ENCODE measurements around the gene PTGER3. TPM values are rescaled to one million over a fixed set of nuclear protein-coding genes. Genes with fewer than 3 reads are reported as not detected.

PTGER3 gene
- total RNA-seq, 1 donor from 2014 or later: under 0.01 TPM

- Histone ChIP-seq H3K4me3 (ENCODE audit: low read depth, low read length) (no peak overlapping the region), H3K27me3 (ENCODE audit: control insufficient read depth, insufficient read depth, low read length) (no peaks in the 10 kb centered on the region), H3K36me3 (ENCODE audit: control insufficient read depth, insufficient read depth, low read length) (no peaks in the 10 kb centered on the region)
- FAIRE-seq: no peak
- TF ChIP-seq, protein P1, sequence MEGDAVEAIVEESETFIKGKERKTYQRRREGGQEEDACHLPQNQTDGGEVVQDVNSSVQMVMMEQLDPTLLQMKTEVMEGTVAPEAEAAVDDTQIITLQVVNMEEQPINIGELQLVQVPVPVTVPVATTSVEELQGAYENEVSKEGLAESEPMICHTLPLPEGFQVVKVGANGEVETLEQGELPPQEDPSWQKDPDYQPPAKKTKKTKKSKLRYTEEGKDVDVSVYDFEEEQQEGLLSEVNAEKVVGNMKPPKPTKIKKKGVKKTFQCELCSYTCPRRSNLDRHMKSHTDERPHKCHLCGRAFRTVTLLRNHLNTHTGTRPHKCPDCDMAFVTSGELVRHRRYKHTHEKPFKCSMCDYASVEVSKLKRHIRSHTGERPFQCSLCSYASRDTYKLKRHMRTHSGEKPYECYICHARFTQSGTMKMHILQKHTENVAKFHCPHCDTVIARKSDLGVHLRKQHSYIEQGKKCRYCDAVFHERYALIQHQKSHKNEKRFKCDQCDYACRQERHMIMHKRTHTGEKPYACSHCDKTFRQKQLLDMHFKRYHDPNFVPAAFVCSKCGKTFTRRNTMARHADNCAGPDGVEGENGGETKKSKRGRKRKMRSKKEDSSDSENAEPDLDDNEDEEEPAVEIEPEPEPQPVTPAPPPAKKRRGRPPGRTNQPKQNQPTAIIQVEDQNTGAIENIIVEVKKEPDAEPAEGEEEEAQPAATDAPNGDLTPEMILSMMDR (IDR thresholded peaks at IDR 0.05; ENCODE audit: insufficient read depth, low read length, severe bottlenecking): no peak
- DNase-seq (ENCODE audit: low read depth): no peak
Measured at GRCh38 chr1:70922196-70922595, 125.4 kb downstream of the PTGER3 start.

Other genes with a start within 250 kb of the PTGER3 start
- 30.8 and 45.1 TPM in 2 replicates for gene ZRANB2, start 33.2 kb upstream of the PTGER3 start, total RNA-seq